Hematopoietic multipotent progenitor cell treated with erythropoietin and hydrocortisone succinate and interleukin-3 and kit ligand, for 8 days (in vitro differentiated cells): ENCODE measurements around the gene DTX3.
A peak's percentile ranks its signal among the peaks of the same experiment; 100 is the strongest.
"Not testable (repeated sequence)": the region's sequence is repeated elsewhere in the genome, so short reads cannot be mapped to it uniquely, and the experiment has no call there.

Experiments used
- DNase-seq: peaks from one replicate; pipeline ENCODE4 v3.0.0-alpha.2; 2015

DTX3 gene

DNA sequence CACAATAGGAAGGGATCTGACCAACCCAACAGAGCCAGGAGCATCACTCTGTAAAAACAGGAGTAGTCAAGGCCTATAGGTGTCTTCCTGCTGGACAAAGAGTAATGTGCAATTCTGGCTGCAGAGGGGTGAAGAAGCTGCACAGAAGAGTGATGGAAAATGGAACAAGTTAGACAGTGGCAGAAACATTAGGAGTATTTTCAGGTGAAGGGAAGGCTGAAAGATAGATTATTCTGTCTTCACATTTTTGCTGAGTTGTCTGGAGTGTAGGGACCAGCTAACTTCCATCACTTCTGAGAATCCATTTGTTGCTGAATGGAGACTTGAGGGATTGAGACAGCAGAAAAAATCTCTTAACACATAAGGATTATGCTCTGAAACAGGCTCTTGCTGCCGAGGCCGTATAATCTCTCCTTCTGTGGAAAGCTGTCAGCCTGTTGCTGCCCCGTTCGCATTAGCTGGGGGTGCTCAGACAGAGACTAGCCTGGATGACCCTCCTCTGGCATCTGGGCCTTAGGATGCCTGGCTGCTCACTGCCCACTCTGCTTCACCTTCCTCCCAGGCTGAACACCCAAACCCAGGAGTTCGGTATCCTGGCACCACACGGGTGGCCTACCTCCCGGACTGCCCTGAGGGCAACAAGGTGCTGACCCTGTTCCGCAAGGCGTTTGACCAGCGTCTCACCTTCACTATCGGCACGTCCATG, 3.5 kb downstream of the DTX3 start:
- DNase-seq = no peak

DNA sequence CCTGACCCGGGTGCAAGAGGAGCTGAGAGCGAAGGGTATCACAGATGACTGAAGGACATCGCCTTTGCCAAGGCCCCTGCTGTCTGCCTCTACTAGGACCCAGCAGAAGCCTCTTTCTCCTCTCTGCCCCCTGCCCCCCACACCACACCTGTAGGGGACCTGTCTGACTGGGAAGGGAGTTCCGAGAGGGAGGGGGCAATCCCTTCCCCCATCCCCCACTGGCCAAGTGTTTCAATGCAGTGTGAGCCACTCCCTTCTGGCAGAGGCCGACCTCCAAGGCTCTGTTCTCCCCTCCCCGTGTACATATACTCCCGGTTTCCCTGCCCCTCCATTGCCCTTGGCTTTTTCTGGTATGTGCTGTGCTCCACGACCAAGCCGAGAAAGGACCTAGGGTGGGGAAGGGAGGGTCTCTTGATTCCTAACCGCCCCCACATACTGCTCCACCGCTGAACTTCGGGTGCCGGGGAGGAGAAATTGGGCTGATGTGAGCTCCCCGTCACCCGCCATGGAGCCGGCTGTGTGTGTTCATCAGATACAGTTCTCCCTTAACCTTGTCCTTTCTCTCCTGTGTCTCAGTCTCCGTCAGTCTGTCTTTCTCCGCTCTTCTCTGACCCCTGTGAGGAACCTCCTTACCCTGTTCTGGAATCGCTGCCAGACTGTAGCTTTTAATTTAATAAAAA, 4.6 kb downstream of the DTX3 start:
- DNase-seq = no peak

DNA sequence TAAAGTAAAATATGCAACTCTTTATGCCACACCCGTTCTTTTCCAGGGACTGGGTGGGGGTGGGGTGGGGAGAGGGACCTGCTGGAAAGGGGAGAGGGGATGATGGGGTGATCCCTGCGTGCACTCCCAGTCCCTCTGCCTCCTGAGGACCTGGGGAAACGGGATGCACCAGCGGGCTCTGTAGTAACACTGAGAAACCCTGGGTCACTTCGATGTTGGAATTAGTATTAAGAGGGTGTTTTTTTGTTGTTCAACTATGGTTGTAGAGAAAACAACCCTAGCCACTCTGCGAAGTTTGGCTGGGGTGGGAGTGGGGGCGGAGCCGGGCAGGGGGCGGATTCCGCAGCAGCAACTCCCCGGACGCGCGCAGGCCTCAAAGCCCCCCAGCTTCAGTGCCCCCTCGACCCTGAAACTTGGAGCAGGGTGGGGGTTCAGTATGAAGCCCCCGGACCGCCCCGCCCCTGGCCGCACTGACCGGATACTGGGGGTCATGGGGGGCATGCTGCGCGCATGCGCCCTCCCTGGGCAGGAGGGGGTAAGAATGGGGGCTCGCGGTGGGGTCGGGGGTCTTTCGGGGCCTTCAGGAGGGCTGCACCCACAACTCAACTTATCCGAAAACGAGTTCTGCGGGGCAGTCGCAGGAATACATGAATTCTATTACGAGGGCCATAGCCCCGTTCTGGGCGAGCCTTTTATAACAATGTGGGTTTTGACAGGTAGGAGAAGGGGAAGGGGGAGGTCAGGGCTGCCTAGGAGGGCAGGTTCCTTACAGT, 5.3 kb downstream of the DTX3 start:
- no peak for DNase-seq

DNA sequence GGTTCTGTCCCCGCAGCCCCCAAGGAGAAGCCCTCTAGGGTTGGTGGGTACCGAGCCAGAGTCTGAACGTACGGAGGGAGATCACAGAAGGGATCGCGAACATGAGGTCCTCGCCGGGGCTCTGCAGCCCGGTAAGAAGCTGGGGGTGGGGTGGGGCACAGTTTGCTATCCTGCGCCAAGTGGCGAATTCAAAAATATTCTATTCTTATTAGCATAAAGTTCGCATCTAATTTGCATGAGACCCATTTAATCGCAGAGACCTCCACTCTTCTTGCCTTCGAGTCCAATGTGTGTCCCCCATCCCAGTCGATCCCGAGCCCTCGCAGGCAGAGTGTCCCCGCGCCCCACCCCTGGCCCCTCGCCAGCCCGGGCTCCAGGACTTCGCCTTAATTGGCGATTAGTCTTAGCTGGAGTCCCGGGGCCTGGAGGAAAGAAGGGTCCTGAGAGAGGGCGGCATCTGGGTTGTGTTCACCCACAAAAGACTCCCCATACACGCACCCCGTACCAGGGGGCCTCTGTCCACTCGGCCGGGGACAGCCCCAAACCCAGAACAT, 6.0 kb downstream of the DTX3 start:
- DNase-seq = peak; percentile 11

DNA sequence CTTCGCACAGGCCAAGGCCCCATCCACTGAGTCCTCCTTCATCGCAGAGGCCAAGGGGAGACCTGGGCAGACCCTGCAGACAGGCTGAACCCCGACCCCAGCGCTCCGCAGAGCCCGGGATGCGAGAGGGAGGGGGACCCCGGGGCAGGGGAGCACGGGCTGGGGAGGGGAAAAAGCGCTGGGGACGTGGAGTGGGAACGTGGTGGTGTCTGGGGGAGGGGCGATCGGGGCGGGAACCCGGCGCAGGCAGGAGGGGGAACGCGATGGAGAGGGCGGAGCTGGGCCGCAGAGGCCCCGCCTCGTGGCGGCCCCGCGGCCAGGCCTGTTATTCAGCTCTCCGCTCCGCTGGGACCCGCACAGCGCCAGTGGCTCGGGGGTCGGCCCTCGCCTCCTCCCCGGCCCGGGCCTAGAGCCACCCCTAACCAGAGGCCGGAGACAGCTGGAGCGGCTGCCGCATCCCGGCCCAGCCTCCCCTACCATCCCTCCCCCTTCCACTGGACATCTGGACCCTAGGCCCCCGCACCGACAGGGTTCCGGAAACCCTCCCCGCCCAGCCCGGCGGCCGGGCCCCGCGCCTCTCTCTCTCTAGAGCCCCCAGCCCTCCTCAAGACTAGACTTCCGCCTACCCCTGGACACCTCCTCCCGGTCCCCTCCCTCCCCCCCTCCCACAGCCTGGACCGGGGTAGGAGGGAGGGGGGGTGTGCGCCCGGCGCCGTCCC, 6.6 kb downstream of the DTX3 start, which contains the start of gene ARHGEF25:
ARHGEF25 (plus strand) TSS at position 328 of the 719 bp plus-strand sequence. CDS start 460 bp downstream, outside the sequence.
- no peak for DNase-seq

DNA sequence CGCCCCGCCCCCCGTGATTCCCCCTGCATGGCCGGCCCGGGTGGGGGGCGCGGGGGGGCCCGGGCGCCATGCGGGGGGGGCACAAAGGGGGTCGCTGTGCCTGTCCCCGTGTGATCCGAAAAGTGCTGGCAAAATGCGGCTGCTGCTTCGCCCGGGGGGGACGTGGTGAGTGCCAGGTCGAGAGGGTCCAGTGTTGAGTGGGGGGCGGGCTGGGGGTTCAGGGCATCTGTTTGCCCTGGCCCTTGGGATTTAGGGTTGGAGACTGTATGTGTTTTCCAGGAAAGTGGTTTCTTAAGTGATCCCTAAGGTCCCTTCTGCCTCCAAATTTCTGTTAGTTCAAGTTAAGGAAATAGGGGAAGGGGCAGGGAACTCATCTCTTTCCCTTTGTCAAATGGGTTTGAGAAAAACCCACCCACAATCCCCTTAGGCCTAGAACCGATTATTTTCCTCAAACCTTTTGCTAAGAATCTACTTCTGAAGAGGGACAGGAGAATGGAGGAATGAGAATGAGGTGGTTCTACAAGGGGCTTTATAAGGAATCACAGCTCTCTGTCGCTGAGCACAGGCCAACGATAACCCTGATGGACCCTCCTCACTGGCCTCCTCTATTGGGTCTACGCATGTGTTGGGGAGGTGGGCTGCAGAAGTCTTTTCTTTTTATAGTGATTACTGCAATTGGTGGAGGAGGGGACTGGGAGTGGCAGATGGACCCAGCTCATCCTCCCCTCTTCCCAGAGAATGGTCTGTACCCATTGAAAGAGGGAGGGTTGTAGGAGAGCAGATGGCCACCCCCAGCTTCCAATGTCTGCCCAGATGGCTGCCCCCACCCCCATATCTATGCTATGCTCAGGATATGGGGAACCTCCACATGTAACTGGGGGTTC, 7.4 kb downstream of the DTX3 start:
- DNase-seq = no peak

DNA sequence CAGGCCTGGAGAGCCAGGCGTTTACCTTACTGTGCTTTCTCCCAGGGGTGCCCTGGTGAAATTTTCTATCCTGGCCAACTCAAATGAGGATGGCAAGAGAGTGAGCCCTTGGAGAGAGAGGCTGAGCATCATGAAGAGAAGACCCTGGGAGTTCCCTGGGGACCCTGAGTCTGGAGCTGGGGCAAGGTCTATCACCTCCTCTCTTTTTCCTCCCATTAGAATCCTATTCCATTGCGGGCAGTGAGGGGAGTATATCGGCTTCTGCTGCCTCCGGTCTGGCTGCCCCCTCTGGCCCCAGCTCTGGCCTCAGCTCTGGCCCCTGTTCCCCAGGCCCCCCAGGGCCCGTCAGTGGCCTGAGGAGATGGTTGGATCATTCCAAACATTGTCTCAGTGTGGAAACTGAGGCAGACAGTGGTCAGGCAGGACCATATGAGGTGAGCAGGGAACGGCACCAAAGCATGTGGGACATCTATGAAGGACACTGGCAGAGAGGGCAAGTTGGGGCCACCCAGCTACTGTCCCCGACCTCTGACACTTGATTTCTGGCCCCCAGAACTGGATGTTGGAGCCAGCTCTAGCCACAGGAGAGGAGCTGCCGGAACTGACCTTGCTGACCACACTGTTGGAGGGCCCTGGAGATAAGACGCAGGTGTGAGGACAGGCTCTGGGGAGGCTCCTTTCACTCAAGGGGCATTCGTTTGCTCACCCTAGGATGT, 8.2 kb downstream of the DTX3 start:
- no peak for DNase-seq

DNA sequence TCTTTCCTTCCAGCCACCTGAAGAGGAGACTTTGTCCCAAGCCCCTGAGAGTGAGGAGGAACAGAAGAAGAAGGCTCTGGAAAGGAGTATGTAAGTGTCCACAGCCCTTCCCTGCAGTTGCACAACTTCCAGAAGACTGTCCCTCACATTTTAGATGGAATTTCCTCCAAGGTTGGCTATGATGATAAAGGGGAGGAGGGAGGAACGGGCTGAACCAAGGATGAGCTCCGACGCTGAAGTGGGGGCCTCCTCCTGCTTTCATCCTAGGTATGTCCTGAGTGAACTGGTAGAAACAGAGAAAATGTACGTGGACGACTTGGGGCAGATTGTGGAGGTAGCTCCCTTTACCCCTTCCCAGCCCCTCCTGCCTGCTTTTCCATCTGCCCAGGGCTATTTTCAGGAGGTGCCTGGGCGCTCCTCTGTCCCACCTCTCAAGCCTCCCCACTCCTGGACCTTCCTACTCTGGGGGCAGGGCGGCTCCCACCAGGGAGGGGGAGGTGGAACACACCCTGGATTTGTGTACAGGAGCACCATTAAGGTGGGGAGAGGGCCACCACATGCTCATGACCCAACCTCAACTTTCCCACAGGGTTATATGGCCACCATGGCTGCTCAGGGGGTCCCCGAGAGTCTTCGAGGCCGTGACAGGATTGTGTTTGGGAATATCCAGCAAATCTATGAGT, 8.9 kb downstream of the DTX3 start:
- no peak for DNase-seq

DNA sequence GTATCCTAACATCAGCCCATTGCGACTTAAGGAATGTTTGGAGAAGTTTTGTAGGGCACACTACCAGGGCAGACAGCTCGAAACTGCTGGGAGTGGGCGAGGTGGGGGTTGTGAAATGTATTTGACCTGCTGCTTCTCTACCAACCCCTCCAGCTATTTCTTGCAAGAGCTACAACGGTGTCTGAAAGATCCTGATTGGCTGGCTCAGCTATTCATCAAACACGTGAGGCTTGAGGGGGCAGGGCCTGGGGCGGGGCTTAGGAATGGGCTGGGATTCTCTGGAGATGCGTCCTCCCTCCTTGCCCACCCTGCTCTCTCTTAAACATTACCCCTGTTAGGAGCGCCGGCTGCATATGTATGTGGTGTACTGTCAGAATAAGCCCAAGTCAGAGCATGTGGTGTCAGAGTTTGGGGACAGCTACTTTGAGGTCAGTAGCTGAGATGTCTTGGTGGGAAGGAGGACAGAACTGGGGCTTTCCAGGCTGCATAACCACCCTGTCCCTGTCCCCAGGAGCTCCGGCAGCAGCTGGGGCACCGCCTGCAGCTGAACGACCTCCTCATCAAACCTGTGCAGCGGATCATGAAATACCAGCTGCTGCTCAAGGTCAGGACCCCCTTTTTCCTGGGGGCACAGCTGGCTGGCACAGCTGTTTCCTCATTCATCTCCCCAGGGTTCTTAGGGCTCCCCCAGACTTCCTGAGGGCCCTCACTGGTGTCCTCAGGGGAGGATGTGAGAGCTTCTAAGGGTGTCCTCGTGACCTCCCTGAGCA, 9.7 kb downstream of the DTX3 start:
- DNase-seq = peak; percentile 35

DNA sequence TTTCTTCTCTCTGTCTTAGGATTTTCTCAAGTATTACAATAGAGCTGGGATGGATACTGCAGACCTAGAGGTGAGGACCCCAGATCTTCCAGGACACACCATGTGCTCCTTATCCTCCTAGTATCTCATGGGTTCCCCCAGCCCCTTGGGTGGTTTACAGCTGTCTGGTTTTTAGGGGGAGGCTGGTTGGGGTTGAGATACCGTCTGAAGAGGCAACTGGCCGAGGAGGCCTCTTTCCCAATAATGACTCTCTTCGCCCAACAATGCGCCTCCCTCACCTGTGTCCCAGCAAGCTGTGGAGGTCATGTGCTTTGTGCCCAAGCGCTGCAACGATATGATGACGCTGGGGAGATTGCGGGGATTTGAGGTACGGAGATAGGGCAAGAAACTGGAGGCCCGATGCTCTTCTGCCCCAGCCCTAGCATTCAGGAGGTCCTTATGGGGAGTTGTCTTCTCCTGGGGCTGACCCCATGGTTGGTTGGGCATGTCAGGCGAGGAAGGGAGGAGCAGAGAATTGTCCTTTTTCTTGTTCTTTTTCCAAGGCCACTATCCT, 10.4 kb downstream of the DTX3 start:
- no peak for DNase-seq

DNA sequence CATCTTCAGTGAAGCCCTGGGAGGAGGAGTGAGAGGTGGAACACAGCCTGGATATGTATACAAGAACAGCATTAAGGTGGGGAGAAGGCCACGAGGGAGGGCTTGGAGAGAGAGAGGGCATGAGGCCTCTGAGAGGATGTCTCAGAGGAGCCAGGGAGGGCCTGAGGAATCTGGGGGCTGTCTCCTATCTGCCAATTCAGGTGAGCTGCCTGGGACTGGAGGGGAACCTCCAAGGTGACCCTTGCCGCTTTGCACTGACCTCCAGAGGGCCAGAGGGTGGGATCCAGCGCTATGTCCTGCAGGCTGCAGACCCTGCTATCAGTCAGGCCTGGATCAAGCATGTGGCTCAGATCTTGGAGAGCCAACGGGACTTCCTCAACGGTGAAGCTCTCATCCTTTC, 11.0 kb downstream of the DTX3 start:
- no peak for DNase-seq

DNA sequence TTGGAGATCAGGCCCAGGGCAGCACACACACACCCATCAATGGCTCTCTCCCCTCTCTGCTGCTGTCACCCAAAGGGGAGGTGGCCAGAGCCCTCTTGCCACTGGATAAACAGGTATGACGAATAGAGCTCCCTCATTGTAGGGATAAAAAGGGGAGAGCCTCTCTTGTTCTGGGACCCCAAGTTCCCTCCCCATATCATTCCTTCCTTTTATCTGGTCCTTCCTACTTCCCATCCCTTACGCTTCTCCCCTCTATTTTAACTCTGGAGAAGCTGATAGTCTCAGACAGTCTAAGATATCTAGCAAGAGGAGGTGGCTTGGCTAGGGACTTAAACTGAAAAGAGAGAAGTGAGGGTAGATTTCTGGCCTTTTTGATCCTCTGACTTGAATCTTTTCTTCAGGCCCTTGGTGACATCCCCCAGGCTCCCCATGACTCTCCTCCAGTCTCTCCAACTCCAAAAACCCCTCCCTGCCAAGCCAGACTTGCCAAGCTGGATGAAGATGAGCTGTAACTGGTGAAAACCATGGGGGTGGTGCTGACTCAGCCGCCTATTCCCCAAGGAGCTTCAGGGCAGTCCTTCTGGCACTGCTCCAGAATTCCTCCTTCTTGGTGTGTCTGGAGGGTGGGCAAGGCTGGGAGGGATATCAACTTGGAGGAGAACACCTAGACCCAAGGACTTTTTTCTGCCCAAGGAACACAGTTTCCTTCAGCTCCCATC, 11.9 kb downstream of the DTX3 start:
- DNase-seq = no peak

DNA sequence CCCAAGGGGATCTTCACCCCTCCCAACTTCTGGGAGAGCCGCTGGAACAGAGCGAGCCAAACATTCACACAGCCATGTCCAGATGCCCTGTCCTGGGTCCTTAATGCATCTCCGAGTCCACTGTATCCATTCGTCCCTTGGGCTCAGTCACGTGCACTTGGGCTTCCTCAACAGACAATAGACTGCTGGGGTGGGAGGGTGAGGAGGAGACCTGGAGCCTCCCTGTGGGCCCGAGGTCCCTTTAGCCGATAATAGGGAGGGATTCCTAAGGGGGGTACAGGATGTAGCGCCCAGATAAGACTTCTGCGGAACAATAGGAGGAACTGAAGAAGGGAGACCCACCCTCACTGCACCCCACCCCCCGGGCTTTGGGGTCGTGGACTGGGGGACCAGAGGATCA, 13.3 kb downstream of the DTX3 start:
- no peak for DNase-seq

DNA sequence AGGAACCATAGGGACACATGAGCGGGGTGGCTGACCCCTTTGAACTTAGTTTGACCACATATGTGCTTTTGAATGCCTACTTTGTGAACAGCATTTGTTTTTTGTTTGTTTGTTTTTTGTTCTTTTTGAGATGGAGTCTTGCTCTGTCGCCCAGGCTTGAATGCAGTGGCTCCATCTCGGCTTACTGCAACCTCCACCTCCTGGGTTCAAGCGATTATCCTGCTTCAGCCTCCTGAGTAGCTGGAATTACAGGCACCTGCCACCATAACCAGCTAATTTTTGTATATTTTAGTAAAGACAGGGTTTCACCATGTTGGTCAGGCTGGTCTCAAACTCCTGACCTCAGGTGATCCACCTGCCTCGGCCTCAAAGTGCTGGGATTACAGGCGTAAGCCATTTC, 13.8 kb downstream of the DTX3 start:
- DNase-seq = not testable (repeated sequence)

DNA sequence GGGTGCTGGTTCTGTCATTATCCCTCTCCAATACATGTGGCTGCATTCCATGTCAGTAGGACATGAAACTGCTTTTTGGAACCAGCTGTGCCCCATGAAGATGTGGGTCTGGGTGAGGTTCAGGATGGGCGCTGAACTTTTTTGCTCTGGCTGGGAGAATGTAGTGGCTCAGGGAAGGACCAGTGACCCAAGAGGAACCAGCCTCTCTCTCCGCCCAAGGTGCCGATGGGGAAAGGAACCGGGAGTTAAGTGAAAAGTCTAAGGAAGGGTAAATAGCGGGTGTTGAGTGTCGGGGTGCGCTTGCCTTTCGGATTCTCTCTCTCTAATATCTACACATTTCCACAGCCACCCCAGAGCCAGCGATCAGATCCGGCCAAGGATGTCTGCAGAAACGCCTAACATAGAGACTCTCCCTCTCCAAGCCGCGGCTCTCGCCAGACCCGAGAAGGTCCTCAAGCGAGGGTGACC, 14.4 kb downstream of the DTX3 start:
- DNase-seq = no peak

DNA sequence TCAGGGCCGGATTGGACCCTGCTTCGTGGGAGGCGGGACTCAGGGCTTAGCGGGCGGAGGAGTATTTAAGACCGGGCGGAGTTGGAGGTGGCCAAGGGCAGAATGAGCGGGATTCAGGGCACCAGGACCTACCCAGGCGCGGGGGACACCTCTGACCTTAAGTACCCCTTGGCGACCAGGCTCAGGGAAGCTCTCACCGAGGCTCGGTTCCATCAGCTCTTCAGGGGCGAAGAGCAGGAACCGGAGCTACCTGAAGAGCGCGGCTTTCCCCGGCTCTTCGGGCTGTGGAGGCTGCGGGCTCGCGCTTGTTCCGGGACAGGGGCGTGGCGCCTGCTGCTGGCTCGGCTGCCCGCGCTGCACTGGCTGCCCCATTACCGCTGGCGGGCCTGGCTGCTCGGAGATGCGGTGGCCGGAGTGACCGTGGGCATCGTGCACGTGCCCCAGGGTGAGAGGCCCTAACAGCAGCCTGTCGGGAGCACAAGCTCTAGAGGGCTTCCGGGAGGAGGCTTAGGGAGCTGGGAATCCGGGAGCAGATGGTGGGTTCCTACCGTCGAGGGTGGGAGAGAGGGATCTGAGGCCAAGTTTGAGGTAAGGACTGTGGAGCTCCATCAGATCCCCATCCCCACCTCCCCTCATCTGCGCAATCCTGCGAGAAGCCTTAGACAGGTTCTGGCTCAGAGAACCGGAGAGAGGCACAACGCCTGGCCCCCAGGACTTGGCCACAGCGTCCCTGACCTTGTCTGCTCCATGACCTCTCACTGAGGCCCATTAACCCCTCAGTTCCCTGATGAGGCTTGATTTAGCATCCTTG, 15.0 kb downstream of the DTX3 start:
- no peak for DNase-seq

DNA sequence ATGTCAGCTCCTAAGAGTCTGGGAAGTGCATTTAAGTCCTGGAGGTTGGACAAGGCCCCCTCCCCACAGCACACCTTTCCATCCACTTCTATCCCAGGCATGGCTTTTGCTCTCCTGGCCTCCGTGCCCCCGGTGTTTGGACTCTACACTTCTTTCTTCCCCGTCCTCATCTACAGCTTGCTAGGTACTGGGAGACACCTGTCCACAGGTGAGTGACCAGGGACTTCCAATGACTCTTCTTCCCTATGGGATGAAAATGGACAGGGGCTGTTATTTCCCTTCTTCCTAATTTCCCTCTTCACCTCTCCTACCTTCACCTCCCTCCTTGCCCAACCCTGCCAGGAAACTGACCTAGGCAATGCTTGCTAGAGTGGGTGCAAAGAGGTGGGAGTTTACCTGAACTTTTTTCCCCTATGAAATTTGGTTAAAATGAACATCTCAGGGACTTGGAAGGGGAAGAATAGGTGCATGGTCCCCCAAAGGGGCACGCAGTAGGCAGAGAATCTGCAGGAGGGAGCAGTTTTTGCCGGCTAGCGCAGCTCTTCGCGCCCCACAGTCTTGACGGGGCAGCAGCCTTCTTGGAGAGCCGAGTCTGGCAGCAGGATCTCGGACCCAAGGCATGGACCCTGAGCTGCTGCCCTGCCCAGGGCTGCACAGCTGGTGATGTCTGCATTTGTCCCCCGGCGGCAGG, 15.8 kb downstream of the DTX3 start:
- DNase-seq = no peak
